Measurements from ENCODE around the gene CNR2. TPM values are rescaled to one million over a fixed set of nuclear protein-coding genes. Genes with fewer than 3 reads are reported as not detected.
A peak's percentile ranks its signal among the peaks of the same experiment; 100 is the strongest.

Gene CNR2
- total RNA-seq (2014; rRNA removed; shearing (Covaris generic)) (not detected in 2 replicates), polyA plus RNA-seq (2016; fragmentation: Nextera tagmentation; extraction: Ambion mirVana) (not detected in 2 replicates)
- long read RNA-seq, result 0 reads

- Histone ChIP-seq H2AFZ (no peak within 1 kb of the TSS), H3F3A (replicated peaks; ENCODE audit: low read depth) (no peaks in the 10 kb centered on the region), H3K9me2 (ENCODE audit: insufficient read depth) (no peaks in the 10 kb centered on the region), H3K4me3 (no peak within 1 kb of the TSS), H3K4me2 (no peak within 1 kb of the TSS), H3K36me3 (ENCODE audit: insufficient read depth) (no peaks in the 10 kb centered on the region), H3K79me2 (replicated peaks; ENCODE audit: insufficient read depth) (no peaks in the 10 kb centered on the region), H3K27ac (ENCODE audit: low read depth) (no peak within 1 kb of the TSS), H4K20me1 (replicated peaks; ENCODE audit: insufficient read depth) (no peaks in the 10 kb centered on the region), H3K27me3 (ENCODE audit: insufficient read depth) (no peaks in the 10 kb centered on the region), H3K4me1 (ENCODE audit: insufficient read depth) (peaks cover 6% of the 10 kb centered on the region)
- Mint-ChIP-seq H3K4me3 (no peak within 1 kb of the TSS), H3K9me3 (no peaks in the 10 kb centered on the region), H3K36me3 (ENCODE audit: low read depth) (no peaks in the 10 kb centered on the region), H3K4me1 (peaks cover 8% of the 10 kb centered on the region; the same call in 2 of the 3 replicates), H3K27me3 (ENCODE audit: insufficient read depth, low read depth, poor library complexity) (peaks cover 2% of the 10 kb centered on the region), H3K27ac (no peak within 1 kb of the TSS)
- TF ChIP-seq EZH2 (IDR thresholded peaks at IDR 0.05; ENCODE audit: low read depth, unreplicated experiment), result no peak
- TF ChIP-seq EZH2phosphoT487 (IDR thresholded peaks at IDR 0.05; ENCODE audit: unreplicated experiment), result no peak
- TF ChIP-seq ETS1 (IDR thresholded peaks at IDR 0.05), result no peak
- ATAC-seq (no peak), DNase-seq (ENCODE audit: low spot score) (no peak)
Measured at GRCh38 chr1:23913212-23913880, at the start of gene CNR2. CNR2 (minus strand) TSS chr1:23913362; CDS start chr1:23875617, 37,745 bp downstream.

GRCh38 chr1:23960291-23961020 lies 47.3 kb upstream of the CNR2 start:
- no peaks in the 10 kb centered on the region for H3K27me3 ChIP-seq (ENCODE audit: insufficient read depth)
- H3K4me1 ChIP-seq (ENCODE audit: insufficient read depth), result peaks cover 25% of the 10 kb centered on the region
- DNase-seq (ENCODE audit: low spot score) (no peak), ATAC-seq (no peak)
- peaks cover 2% of the 10 kb centered on the region for H3K27me3 Mint-ChIP-seq (ENCODE audit: insufficient read depth, low read depth, poor library complexity)
- peak overlapping the region; percentile 100 for H3K27ac ChIP-seq (ENCODE audit: low read depth)
- peaks cover 19% of the 10 kb centered on the region for H3K79me2 ChIP-seq (replicated peaks; ENCODE audit: insufficient read depth)
- peak overlapping the region; percentile 90 for H3K4me3 Mint-ChIP-seq
- peaks cover 39% of the 10 kb centered on the region for H3K36me3 Mint-ChIP-seq (ENCODE audit: low read depth)
- H3F3A ChIP-seq (replicated peaks; ENCODE audit: low read depth), result peaks cover 9% of the 10 kb centered on the region; the same call in 1 of the 2 replicates
- H3K9me3 Mint-ChIP-seq, result no peaks in the 10 kb centered on the region; the same call in 1 of the 3 replicates
- no peaks in the 10 kb centered on the region for H3K9me2 ChIP-seq (ENCODE audit: insufficient read depth)
- peaks cover 7% of the 10 kb centered on the region for H4K20me1 ChIP-seq (replicated peaks; ENCODE audit: insufficient read depth)
- H3K4me3 ChIP-seq, result peak overlapping the region; percentile 94
- peak overlapping the region; percentile 100 for H3K27ac Mint-ChIP-seq
- H2AFZ ChIP-seq, result no peak overlapping the region
- H3K4me2 ChIP-seq, result peak overlapping the region; percentile 82
- peaks cover 28% of the 10 kb centered on the region for H3K4me1 Mint-ChIP-seq
- peaks cover 6% of the 10 kb centered on the region; the same call in 1 of the 2 replicates for H3K36me3 ChIP-seq (ENCODE audit: insufficient read depth)
- TF ChIP-seq CTCF (conservative IDR thresholded peaks at IDR 0.05; ENCODE audit: low read depth in 2 of 2) (no peak), NANOG (IDR thresholded peaks at IDR 0.05; ENCODE audit: borderline replicate concordance) (no peak), ETS1 (IDR thresholded peaks at IDR 0.05) (no peak), JUNB (IDR thresholded peaks at IDR 0.05; ENCODE audit: unreplicated experiment) (no peak), ZNF114 (CRISPR knock-in tag; IDR thresholded peaks at IDR 0.05) (no peak), STAT1 (IDR thresholded peaks at IDR 0.05; ENCODE audit: unreplicated experiment) (no peak), ZNF462 (CRISPR knock-in tag; IDR thresholded peaks at IDR 0.05) (no peak)

All from GM23338 (cell line).